Kidney epithelial cell (primary cell): Measurements from ENCODE around the gene MBP. TPM values are rescaled to one million over a fixed set of nuclear protein-coding genes. Genes with fewer than 3 reads are reported as not detected.

Experiments
- DNase-seq: peaks from one replicate; pipeline ENCODE4 v3.0.0-alpha.2; 2010; ENCODE audit warnings: low read depth
- H3K27me3 ChIP-seq: 2 replicates; pipeline ENCODE4 v1.6.0; 2011; ENCODE audit warnings: low read length; ENCODE audit not compliant: control insufficient read depth, insufficient read depth
- H3K36me3 ChIP-seq: 2 replicates; pipeline ENCODE4 v1.5.1; 2011; ENCODE audit warnings: low read length; ENCODE audit not compliant: control insufficient read depth, insufficient read depth
- H3K4me3 ChIP-seq: 2 replicates; pipeline ENCODE4 v1.5.1; 2011; ENCODE audit warnings: low read depth, mild to moderate bottlenecking, control low read depth, low read length
- total RNA-seq: library from RNA; depleted of rRNA; stranded (reverse); fragments of >200 nt; gene quantifications from 2 replicates; pipeline ENCODE4 v1.2.3, GENCODE V29; 2015
- TF ChIP-seq, protein P1 (sequence below): IDR thresholded peaks from 2 replicates; pipeline ENCODE4 v1.5.1; 2011; ENCODE audit warnings: mild to moderate bottlenecking, moderate library complexity, low read length, control low read depth, inconsistent platforms; ENCODE audit not compliant: insufficient read depth, poor library complexity, severe bottlenecking

MBP gene
- total RNA-seq, 1 donor from 2014 or later: 29.1 TPM

DNA sequence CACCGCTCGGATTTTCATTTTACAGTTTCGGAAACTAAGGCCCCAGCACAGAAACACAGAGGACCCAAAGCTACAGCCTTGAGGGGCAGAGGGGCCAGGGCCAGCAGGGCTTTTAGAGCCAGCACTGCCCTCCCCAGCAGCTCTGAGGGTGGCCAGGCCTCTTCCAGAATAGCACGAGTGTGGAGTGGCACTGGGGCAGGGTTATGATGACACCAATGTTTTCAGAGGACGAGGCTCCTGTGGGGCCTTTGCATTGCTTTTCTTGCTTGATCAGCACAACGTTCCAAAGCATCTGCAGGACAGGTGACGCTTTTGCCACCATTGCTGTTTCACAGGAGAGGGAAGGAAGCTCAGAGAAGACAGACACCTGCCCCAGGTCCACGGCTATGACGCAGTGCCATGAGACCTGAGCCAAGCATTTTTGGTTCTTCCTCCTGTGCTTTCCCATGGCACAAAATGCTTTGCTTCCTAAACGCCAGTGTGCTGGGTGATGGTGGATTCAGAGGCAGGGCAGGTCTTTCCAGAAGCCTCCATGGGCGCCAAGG lies 126.9 kb downstream of the MBP start:
- H3K36me3 ChIP-seq: no peaks in the 10 kb centered on the region
- H3K4me3 ChIP-seq: no peak overlapping the region
- TF ChIP-seq, protein P1, sequence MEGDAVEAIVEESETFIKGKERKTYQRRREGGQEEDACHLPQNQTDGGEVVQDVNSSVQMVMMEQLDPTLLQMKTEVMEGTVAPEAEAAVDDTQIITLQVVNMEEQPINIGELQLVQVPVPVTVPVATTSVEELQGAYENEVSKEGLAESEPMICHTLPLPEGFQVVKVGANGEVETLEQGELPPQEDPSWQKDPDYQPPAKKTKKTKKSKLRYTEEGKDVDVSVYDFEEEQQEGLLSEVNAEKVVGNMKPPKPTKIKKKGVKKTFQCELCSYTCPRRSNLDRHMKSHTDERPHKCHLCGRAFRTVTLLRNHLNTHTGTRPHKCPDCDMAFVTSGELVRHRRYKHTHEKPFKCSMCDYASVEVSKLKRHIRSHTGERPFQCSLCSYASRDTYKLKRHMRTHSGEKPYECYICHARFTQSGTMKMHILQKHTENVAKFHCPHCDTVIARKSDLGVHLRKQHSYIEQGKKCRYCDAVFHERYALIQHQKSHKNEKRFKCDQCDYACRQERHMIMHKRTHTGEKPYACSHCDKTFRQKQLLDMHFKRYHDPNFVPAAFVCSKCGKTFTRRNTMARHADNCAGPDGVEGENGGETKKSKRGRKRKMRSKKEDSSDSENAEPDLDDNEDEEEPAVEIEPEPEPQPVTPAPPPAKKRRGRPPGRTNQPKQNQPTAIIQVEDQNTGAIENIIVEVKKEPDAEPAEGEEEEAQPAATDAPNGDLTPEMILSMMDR: no peak
- no peak for DNase-seq
- H3K27me3 ChIP-seq: no peaks in the 10 kb centered on the region

DNA sequence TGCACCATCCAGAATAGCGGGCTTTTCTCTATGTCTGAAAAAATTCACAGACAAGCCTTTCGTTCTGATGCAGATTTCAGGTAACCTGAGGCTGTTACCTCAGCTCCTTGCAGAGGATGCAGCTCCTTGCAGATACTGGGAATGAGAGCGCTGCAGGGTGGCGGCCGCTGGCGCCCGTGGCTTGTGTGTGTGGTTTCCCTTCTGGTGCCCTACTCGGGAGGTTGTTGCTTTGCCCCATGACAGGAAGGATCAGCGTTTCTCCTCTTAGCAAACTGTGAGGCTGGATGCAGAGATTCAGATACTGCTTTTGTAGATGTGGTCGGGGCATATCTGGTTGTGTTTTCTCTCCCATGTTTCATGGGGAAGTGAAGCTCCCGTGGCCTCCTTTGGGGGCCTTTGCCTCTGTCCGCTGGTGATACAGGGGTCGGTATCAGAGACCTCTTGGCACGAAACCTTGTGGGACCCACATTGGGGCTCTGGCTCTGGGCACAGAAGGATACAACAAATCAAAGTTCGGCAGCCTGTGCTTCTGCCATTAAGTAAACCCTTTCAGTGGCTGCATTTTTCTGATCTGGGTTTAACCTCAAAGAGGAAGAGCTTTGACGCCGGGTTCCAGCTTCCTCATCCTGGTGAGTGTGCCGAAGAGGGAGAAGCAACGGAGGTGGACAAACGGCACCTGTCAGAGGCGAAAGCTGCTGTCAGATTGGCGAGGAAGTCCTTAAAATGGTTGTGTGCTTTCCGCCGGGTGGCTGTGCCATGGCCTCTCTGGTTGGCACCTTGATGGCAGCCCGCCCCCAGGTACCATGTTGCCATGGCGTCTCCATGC lies 127.8 kb downstream of the MBP start:
- DNase-seq: no peak
- Histone ChIP-seq H3K27me3 (no peaks in the 10 kb centered on the region), H3K4me3 (no peak overlapping the region), H3K36me3 (no peaks in the 10 kb centered on the region)
- TF ChIP-seq, protein P1: no peak

DNA sequence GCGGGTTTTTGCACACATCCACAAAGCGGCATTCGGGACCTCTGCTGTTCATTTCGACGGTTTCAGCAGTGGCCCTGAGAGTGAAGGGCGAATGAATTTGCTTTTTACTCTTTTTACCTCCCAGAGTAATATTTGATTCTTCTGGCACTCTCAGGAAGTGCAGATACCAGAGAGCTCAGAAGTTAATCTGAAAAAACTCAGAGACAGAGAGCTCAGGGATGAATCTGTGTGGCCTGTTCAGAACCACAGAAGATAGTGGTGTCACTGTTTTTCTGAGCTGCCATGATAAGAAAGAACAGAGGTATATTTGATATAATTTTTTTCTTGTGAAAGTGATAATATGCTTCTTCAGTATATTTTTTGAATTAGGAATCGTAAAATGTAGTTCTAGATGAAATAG lies 129.3 kb downstream of the MBP start:
- DNase-seq: no peak
- no peak overlapping the region for H3K4me3 ChIP-seq
- TF ChIP-seq, protein P1: no peak
- no peaks in the 10 kb centered on the region for H3K36me3 ChIP-seq
- no peaks in the 10 kb centered on the region for H3K27me3 ChIP-seq

DNA sequence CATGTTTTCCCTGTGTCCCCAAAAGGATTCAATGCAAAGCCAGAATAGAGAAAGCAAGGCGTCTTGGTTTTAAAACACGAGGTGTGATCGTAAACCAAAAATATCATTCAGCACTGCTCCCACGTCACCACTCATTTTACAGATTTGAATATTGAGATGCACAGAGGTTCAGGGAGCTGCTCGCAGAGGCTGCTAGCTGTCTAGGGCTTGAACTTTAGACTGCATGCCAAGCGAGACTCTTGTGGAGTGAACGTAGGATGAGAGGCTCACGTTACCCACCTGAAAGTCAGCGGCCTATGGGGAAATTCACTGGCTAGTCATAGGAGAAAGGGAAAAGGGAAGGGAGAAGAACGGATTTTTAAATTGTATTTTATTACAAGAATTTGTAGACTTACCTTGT lies 130.1 kb downstream of the MBP start:
- H3K4me3 ChIP-seq: no peak overlapping the region
- TF ChIP-seq, protein P1: no peak
- DNase-seq: no peak
- no peaks in the 10 kb centered on the region for H3K27me3 ChIP-seq
- H3K36me3 ChIP-seq: no peaks in the 10 kb centered on the region

DNA sequence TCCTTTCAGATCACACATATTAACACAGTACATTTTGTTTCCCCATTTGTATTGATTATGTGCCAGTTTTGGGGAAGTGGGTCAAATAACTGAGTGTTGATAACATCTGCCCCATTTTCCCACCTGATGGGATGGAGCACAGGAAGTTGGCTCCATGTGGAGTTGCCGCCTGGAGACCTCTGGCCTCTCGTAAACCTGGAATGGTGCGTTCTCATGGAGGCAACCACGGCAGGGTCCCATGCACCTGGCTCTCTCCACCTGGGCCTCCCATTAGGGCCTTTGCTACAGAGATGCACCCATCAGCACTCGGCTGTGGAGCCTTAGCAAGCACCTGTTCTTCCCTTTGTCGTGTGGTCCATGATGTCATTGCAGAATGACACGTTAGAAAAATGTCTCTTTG lies 130.6 kb downstream of the MBP start:
- H3K27me3 ChIP-seq: no peaks in the 10 kb centered on the region
- TF ChIP-seq, protein P1: no peak
- H3K4me3 ChIP-seq: no peak overlapping the region
- no peaks in the 10 kb centered on the region for H3K36me3 ChIP-seq
- no peak for DNase-seq
